ENCODE data around the gene POGK.
"Not testable (repeated sequence)": the region's sequence is repeated elsewhere in the genome, so short reads cannot be mapped to it uniquely, and the experiment has no call there.

Gene POGK

GRCh38 chr1:166857995-166858394 lies 18.7 kb downstream of the POGK start:
- no peak for FAIRE-seq

- no peak for FAIRE-seq
These were observed 19.6 kb downstream of the POGK start for GRCh38 chr1:166858726-166859419.

GRCh38 chr1:166859597-166859996 lies 20.3 kb downstream of the POGK start:
- no peak for FAIRE-seq

GRCh38 chr1:166865926-166866325 lies 26.7 kb downstream of the POGK start:
- no peak for FAIRE-seq

- FAIRE-seq: no peak
These were observed 29.4 kb downstream of the POGK start for GRCh38 chr1:166868639-166869038.

GRCh38 chr1:166869318-166870099 lies 30.2 kb downstream of the POGK start:
- FAIRE-seq: no peak

GRCh38 chr1:166870584-166870983 lies 31.3 kb downstream of the POGK start:
- no peak for FAIRE-seq

- FAIRE-seq: no peak
These were observed 35.2 kb downstream of the POGK start for GRCh38 chr1:166874464-166874863.

GRCh38 chr1:166875302-166875733 lies 36.0 kb downstream of the POGK start:
- FAIRE-seq: no peak

- FAIRE-seq: peak; percentile 99
These were observed 36.7 kb downstream of the POGK start, which contains the start of gene TADA1 for GRCh38 chr1:166875734-166876539. TADA1 (minus strand) TSS chr1:166876264; CDS start chr1:166876233, 31 bp downstream.

GRCh38 chr1:166876540-166876838 lies 37.2 kb downstream of the POGK start:
- no peak for FAIRE-seq

- not testable (repeated sequence) for FAIRE-seq
These were observed 39.1 kb downstream of the POGK start for GRCh38 chr1:166878173-166878917.

- FAIRE-seq: no peak
These were observed 43.6 kb downstream of the POGK start for GRCh38 chr1:166882893-166883292.

- no peak for FAIRE-seq
These were observed 44.9 kb downstream of the POGK start for GRCh38 chr1:166884040-166884642.

GRCh38 chr1:166884971-166885370 lies 45.7 kb downstream of the POGK start:
- FAIRE-seq: no peak

GRCh38 chr1:166888373-166889111 lies 49.3 kb downstream of the POGK start:
- no peak for FAIRE-seq

GRCh38 chr1:166889776-166890175 lies 50.5 kb downstream of the POGK start:
- no peak for FAIRE-seq

GRCh38 chr1:166895766-166896165 lies 56.5 kb downstream of the POGK start:
- FAIRE-seq: no peak

GRCh38 chr1:166899769-166900168 lies 60.5 kb downstream of the POGK start:
- no peak for FAIRE-seq

- no peak for FAIRE-seq
These were observed 61.7 kb downstream of the POGK start for GRCh38 chr1:166900987-166901386.

- FAIRE-seq: no peak
These were observed 63.0 kb downstream of the POGK start for GRCh38 chr1:166902279-166902678.

GRCh38 chr1:166903232-166903631 lies 64.0 kb downstream of the POGK start:
- no peak for FAIRE-seq

All from TTC549 (cell line).